AG04449 (cell line): ENCODE results near the gene MCL1.
"Not testable (repeated sequence)": the region's sequence is repeated elsewhere in the genome, so short reads cannot be mapped to it uniquely, and the experiment has no call there.

Source experiments
- CTCF ChIA-PET: fragments of 350-600 bp; formaldehyde crosslinking; extraction: SDS; loops from one replicate; lab custom pipeline; 2021; ENCODE audit warnings: antibody characterized with exemption; lab: Yijun Ruan, JAX
- POLR2A ChIA-PET: fragments of 400-600, 350-600 bp; formaldehyde crosslinking; extraction: SDS; loops from one replicate; lab custom pipeline; 2020; ENCODE audit warnings: antibody characterized with exemption, inconsistent platforms; lab: Yijun Ruan, JAX
- DNase-seq: peaks from one replicate; pipeline ENCODE4 v3.0.0-alpha.2; 2010; ENCODE audit warnings: low read depth, low spot score
- H3K4me3 ChIP-seq: 2 replicates; pipeline ENCODE4 v1.5.1; 2011; ENCODE audit warnings: low read depth, mild to moderate bottlenecking, control low read depth, low read length
- TF ChIP-seq, protein P1 (sequence below): IDR thresholded peaks from one replicate; pipeline ENCODE4 v1.5.1; 2011; ENCODE audit warnings: mild to moderate bottlenecking, moderate library complexity, low read length, control low read depth, inconsistent platforms; ENCODE audit not compliant: insufficient read depth; ENCODE audit errors: missing control alignments

Gene MCL1

DNA sequence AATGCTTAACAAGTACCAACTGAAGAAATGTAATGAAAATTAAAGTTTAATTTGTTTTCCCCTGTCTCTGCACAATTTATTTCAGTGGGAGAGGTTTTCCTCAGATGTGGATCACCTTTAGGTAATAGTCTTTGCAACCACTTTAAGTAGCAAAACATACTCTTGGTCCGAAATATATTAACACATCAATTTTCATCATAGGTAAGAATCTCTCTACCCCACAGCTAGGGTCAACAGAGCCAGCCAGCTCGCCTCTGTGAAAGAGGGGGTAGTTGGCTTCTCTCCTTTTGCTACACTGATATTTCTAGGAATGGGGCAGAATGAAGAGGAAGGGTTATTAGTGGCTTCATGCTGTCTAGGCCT, 24.8 kb upstream of the MCL1 start:
- TF ChIP-seq, protein P1, sequence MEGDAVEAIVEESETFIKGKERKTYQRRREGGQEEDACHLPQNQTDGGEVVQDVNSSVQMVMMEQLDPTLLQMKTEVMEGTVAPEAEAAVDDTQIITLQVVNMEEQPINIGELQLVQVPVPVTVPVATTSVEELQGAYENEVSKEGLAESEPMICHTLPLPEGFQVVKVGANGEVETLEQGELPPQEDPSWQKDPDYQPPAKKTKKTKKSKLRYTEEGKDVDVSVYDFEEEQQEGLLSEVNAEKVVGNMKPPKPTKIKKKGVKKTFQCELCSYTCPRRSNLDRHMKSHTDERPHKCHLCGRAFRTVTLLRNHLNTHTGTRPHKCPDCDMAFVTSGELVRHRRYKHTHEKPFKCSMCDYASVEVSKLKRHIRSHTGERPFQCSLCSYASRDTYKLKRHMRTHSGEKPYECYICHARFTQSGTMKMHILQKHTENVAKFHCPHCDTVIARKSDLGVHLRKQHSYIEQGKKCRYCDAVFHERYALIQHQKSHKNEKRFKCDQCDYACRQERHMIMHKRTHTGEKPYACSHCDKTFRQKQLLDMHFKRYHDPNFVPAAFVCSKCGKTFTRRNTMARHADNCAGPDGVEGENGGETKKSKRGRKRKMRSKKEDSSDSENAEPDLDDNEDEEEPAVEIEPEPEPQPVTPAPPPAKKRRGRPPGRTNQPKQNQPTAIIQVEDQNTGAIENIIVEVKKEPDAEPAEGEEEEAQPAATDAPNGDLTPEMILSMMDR: no peak
- no peak for DNase-seq
- ChIA-PET CTCF (interaction anchor here (1.2 to 2.1 kb wide), 2 partner anchors 22 to 43 kb away, joined by 3 to 20 read pairs; no protein-coding TSS in a partner anchor), POLR2A (interaction anchor here (0.6 to 4.7 kb wide), 4 partner anchors 9 to 32 kb away, joined by 3 to 31 read pairs (median 6); partner anchors contain the start of gene MCL1)
- no peak overlapping the region for H3K4me3 ChIP-seq

DNA sequence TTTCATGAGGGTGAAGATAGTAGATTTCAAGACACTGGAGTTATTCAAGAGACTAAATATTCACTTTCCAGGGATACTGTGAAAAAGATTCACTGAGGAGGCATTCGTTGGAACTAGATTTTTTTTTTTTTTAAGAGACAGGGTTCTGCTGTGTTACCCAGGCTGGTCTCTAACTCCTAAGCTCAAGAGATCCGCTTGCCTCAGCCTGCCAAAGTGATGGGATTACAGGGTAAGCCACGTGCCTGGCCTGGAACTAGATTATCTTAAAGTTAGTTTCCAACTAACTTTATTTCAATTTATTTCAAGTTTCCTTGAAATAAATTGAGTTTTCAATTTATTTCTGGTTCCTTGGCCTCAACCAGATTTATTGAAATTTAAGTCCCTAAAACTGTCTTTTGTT, 24.3 kb upstream of the MCL1 start:
- POLR2A ChIA-PET: interaction anchor here (0.7 to 4.7 kb wide), 2 partner anchors 25 to 111 kb away, joined by 4 to 31 read pairs; partner anchors contain the start of gene MCL1
- no peak overlapping the region for H3K4me3 ChIP-seq
- no peak for DNase-seq
- TF ChIP-seq, protein P1: no peak
- CTCF ChIA-PET: interaction anchor here (2.1 kb wide), 1 partner anchor 43 kb away, joined by 20 read pairs; no protein-coding TSS in a partner anchor

DNA sequence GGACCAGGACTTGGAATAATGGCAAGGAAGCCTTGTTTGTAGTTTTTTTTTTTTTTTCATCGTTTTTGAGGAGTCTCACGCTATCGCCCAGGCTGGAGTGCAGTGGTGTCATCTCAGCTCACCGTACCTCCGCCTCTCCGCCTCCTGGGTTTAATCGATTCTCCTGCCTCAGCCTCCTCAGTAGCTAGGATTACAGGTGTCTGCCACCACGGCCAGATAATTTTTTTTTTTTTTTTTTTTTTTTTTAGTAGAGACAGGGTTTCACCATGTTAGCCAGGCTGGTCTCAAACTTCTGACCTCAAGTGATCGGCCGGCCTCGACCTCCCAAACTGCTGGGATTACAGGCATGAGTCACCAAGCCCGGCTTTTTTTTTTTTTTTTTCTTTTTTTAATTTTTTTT, 23.0 kb upstream of the MCL1 start:
- H3K4me3 ChIP-seq, DNase-seq, CTCF ChIA-PET: not testable (repeated sequence)
- POLR2A ChIA-PET: interaction anchor here (0.6 to 4.7 kb wide), 3 partner anchors 13 to 320 kb away, joined by 3 to 31 read pairs (median 5); partner anchors contain the start of gene MCL1

DNA sequence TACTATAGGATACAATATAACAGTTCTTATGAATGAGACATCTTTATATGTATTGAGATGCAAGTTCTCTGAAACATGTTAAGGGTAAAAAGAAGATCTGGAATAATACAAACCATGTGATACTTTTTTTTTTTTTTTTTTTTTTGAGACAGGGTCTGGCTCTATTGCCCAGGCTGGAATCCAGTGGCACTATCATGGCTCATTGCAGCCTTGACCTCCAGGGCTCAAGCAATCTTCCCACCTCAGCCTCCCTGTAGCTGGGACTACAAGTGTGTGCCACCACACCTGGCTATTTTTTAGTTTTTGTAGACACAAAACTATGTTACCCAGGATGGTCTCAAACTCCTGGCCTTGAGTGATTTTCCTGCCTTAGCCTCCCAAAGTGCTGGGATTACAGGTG, 22.1 kb upstream of the MCL1 start:
- ChIA-PET POLR2A (no interaction called here), CTCF (no interaction called here)
- TF ChIP-seq, protein P1: no peak
- H3K4me3 ChIP-seq: no peak overlapping the region
- no peak for DNase-seq

DNA sequence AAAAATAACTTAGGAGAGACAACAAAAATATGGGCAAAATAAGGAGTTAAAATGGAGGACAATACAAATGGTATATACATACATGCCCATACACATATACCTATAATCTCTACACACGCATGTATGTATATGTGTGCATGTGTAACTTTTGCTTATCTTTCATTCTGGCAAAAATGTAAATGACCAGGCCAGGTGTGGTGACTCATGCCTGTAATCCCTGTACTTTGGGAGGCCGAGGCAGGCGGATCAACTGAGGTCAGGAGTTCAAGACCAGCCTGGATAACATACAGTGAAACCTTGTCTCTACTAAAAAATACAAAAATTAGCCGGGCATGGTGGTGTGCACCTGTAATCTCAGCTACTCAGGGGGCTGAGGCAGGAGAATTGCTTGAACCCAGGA, 18.9 kb upstream of the MCL1 start:
- DNase-seq, CTCF ChIA-PET, H3K4me3 ChIP-seq, POLR2A ChIA-PET: not testable (repeated sequence)

DNA sequence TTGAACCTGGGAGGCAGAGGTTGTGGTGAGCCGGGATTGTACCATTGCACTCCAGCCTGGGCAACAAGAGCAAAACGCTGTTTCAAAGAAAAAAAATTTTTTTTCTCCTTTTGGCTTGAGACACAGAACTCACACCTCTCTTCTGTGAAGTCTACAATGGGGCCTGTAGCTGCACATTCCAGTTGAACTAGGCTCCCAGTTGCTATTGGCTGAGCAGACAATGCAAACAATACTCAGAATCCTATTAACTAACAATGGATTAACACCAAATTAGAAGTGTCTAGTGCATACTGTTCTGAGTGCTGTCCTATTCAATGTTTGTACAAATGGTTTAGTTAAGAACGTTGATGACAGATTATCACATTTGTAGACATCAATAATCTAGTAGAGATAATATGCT, 17.6 kb upstream of the MCL1 start:
- TF ChIP-seq, protein P1: no peak
- H3K4me3 ChIP-seq: no peak overlapping the region
- ChIA-PET CTCF (no interaction called here), POLR2A (no interaction called here)
- no peak for DNase-seq

DNA sequence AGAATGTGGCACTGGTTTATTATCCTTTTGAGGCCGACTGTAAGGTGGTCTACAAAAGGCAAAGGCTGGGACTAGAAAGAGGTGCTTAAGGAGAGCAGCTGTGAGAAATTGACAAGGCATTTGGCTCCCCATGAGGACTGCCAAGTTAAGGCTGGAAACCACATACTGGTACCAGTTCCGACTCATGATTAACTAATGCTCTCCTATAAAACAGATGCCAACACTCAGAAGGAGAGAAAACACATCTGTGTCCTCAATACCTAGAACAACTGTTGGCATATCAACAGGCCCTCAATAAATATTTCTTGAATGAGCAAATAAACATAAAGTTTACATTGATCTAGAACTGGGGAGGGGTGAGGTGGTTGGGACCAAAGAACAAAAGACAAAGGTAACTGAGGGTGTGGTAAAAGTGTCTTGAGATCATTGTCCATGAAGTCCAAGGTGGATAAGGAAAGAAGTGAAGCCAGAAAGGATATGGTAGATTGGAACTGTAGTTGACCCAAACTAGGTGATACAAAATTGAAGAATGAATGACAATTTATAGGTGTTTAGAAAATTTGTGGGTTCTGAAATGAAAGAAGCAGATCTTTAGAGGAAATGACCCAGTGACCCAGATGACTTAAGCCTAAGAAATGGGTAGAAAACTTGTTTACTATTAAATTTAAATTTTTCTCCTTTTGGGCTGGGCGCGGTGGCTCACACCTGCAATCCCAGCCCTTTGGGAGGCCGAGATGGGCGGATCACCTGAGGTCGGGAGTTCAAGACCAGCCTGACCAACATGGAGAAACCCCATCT, 16.9 kb upstream of the MCL1 start:
- ChIA-PET POLR2A (interaction anchor here (1.0 kb wide), 1 partner anchor 17 kb away, joined by 4 read pairs; the partner anchor contains the start of gene MCL1), CTCF (no interaction called here)
- H3K4me3 ChIP-seq: no peak overlapping the region

More for the DNA sequence above, 16.9 kb upstream of the MCL1 start:
- DNase-seq: no peak
- TF ChIP-seq, protein P1: no peak
